ENCODE results near the gene NEUROG2.
"Not testable (repeated sequence)": the region's sequence is repeated elsewhere in the genome, so short reads cannot be mapped to it uniquely, and the experiment has no call there.

The NEUROG2 gene

GRCh38 chr4:112490808-112491207, 25.2 kb downstream of the NEUROG2 start:
- not testable (repeated sequence) for H3K4me1 Mint-ChIP-seq (ENCODE audit: low read depth); H3K27me3 Mint-ChIP-seq (ENCODE audit: low read depth); H3K4me3 Mint-ChIP-seq; DNase-seq (ENCODE audit: low spot score); H3K36me3 Mint-ChIP-seq (ENCODE audit: low read depth); H3K27ac Mint-ChIP-seq
- H3K9me3 Mint-ChIP-seq = peaks cover 14% of the 10 kb centered on the region

DNA sequence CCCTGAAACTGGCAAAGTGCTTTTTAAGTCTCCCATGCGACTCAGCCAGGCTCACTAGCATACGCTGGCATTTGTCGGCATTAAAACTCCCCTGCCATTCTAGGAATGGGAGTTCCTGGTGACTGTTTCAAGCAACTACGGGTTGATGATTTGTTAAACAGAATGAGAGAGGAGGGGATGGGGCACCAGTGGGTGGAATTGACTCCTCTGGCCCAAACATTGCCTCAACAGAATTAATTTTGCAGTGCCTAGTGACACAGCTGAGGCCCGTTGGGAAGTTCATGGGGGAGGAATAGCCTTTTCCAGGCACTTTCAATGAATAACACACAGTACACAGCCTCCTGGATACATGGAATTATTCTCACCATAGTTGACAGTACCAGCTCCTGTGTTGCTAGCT, 30.1 kb downstream of the NEUROG2 start:
- no peak overlapping the region for H3K27ac Mint-ChIP-seq
- H3K36me3 Mint-ChIP-seq (ENCODE audit: low read depth) = no peaks in the 10 kb centered on the region
- H3K27me3 Mint-ChIP-seq (ENCODE audit: low read depth) = no peaks in the 10 kb centered on the region
- no peak for DNase-seq (ENCODE audit: low spot score)
- H3K9me3 Mint-ChIP-seq = peaks cover 18% of the 10 kb centered on the region
- no peak overlapping the region for H3K4me3 Mint-ChIP-seq
- no peaks in the 10 kb centered on the region for H3K4me1 Mint-ChIP-seq (ENCODE audit: low read depth)

- Mint-ChIP-seq H3K4me3 (no peak overlapping the region), H3K9me3 (no peaks in the 10 kb centered on the region), H3K27ac (no peak overlapping the region), H3K36me3 (ENCODE audit: low read depth) (no peaks in the 10 kb centered on the region), H3K4me1 (ENCODE audit: low read depth) (no peaks in the 10 kb centered on the region), H3K27me3 (ENCODE audit: low read depth) (peaks cover 2% of the 10 kb centered on the region)
- DNase-seq (ENCODE audit: low spot score) = no peak
Observed at GRCh38 chr4:112473985-112474384, 42.0 kb downstream of the NEUROG2 start.

GRCh38 chr4:112472318-112472717, 43.7 kb downstream of the NEUROG2 start:
- Mint-ChIP-seq H3K36me3 (ENCODE audit: low read depth) (no peaks in the 10 kb centered on the region), H3K9me3 (no peaks in the 10 kb centered on the region), H3K27ac (no peak overlapping the region), H3K27me3 (ENCODE audit: low read depth) (peaks cover 2% of the 10 kb centered on the region), H3K4me3 (no peak overlapping the region), H3K4me1 (ENCODE audit: low read depth) (no peaks in the 10 kb centered on the region)
- no peak for DNase-seq (ENCODE audit: low spot score)

Data from T-helper 2 cell treated with Interferon-gamma antibody and Interleukin-4, amounts not matched to agents 5 μg/mL and 100 μg/mL, for 36 hours (primary cell).